Medulla oblongata (tissue), 1 donor: ENCODE data around the gene CCDC171.
"Not testable (repeated sequence)": the region's sequence is repeated elsewhere in the genome, so short reads cannot be mapped to it uniquely, and the experiment has no call there.

Source experiments
- DNase-seq: peaks from one replicate; pipeline ENCODE4 v3.0.0-alpha.2; 2015; ENCODE audit errors: extremely low spot score

The CCDC171 gene

DNA sequence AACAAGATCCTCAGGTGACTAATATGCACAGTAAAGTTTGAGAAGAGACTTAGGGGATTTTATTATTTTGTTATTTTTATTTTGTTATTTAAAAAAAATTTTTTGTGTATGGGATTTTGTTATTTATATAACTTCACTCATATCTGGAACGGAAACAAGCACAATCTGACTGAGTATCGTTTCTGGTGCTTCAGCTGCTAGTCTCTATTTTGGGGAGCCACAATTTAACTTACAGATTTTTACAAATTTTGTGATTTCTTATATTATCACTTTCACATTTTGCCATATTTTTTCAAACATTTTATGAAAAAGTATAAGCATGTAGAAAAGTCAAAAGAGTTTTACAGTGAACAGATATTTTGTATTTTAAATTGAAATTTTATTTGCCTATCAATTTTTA is 208.7 kb downstream of the CCDC171 start:
- DNase-seq, result no peak

DNA sequence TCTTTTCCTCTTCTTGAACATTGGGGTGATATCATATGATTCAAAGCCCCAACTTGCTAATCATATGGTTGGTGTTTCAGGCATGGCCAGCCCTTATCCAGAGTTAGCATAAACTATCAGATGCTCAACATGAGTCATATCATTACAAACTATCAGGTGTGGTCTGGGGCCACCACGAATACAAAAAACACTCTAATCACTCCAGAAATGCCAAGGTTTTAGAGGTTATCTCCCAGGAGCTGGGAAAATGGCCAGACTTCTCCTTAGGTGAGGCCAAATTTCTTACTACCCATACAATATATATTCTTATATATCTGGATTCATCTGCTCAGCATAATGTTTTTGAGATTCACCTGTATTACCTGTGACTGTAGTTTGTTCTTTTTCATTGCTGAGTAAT is 210.5 kb downstream of the CCDC171 start:
- no peak for DNase-seq

DNA sequence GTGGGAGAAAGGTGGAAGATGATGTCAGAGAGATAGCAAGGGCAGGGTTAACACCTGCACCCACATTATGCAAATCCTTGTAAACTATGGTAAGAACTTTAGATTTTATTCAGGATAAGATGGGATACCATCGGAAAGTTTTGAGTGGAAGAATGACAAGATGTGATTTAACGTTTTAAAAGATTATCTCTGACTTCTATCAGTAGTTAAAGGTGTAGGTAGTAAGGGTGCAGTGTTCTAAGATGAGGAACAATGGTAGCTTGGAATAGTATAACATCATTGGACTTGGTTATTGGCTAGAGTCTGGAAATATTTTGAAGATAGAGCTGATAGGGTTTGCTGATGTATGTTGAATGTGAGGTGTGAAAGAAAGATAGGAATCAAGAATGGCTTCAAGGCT is 211.3 kb downstream of the CCDC171 start:
- DNase-seq, result no peak

DNA sequence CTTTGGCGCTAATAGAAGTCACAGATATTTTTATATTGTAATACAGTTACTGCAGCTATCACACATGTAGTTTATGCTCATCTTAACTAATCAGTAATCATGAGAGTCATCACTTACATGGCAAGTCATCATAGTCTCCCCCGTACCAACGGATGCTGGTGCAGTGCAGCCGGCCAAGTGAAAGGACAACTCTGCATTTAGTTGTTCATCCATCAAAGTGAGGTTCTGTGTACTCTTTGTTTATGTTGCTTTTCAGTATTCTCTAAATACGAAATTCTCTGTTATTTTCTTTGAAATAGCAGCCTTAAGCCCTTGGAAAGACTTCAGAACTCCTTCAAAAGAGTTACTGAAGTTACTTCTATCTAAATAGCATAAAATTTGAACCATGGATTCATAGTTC is 216.7 kb downstream of the CCDC171 start:
- DNase-seq, result peak; percentile 7

DNA sequence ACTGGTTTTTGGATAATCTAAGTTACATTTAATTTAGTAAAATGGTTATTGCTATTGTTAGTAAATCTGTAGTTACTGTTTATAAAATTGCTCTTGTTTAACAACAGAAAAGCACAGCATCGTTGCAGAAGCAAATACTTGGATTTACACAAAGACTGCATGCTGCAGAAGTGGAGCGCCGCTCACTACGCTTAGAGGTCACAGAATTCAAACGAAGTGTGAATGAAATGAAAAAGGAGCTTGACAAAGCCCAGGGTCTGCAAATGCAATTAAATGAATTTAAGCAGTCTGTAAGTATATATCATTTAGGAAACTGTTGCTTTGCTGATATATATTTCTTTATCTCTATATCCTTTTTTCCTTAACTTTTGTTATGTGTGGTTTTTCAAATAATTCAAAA is 226.0 kb downstream of the CCDC171 start:
- no peak for DNase-seq

DNA sequence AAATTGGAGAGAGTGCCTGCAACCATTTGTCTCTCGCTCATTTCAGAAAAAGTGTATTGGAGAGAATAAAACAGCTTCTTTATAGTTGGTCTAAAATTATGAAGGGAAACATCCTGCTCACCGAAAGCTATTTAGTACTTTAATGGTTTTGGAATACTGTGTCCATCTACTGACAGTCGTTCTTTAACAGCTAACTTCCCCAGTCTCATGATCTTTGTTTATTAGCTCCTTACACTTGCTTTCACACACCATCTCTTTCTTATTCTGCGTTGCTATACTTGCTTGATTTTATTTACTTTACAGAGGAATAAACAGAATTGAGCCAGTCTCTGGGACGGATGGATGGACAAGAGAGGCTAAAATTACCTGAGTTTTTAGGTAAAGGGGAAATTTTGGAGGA is 229.3 kb downstream of the CCDC171 start:
- DNase-seq, result no peak

DNA sequence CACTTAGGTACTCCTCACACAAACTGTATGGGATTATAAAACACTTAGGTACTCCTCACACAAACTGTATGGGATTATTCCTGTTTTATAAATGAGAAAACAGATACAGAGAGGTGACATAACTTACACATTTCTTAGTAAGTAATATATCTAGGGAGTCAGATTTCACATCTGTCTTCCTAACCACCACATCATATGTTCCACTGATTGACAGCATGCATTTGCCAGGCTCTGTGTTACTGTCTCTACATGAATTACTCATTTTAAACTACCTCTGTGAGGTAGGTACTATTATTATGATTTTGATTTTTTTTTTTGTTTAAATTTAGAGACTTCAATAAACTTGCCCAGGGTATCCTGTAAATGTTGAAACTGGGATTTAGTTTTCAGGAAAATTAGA is 232.7 kb downstream of the CCDC171 start:
- DNase-seq, result no peak

DNA sequence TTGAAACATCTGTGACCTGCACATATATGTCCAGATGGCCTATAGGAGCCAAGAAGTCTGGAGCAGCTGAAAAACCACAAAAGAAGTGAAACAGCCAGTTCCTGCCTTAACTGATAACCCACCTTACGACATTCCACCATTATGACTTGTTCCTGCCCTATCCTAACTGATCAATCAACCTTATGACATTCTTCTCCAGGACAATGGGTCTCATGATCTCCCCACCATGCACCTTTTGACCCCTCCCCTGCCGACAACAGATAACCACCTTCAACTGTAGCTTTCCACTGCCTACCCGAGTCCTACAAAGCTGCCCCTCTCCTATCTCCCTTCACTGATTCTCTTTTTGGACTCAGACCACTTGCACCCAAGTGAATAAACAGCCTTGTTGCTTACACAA is 233.8 kb downstream of the CCDC171 start:
- no peak for DNase-seq

DNA sequence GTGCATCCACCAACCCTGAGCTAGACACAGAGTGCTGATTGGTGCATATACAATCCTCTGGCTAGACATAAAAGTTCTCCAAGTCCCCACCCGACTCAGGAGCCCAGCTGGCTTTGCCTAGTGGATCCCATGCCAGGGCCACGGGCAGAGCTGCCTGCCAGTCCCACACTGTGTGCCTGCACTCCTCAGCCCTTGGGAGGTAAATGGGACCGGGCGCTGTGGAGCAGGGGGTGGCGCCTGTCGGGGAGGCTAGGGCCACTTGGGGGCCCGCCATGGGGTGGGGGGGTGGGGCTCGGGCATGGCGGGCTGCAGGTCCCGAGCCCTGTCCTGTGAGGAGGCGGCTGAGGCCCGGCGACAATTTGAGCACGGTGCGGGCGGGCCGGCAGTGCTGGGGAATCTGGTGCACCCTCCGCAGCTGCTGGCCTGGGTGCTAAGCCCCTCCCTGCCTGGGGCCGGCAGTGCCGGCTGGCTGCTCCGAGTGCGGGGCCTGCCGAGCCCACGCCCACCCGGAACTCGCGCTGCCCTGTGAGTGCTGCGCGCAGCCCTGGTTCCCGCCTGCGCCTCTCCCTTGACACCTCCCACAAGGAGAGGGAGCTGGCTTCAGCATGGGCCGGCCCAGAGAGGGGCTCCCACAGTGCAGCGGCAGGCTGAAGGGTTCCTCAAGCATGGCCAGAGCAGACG is 257.5 kb downstream of the CCDC171 start:
- not testable (repeated sequence) for DNase-seq

DNA sequence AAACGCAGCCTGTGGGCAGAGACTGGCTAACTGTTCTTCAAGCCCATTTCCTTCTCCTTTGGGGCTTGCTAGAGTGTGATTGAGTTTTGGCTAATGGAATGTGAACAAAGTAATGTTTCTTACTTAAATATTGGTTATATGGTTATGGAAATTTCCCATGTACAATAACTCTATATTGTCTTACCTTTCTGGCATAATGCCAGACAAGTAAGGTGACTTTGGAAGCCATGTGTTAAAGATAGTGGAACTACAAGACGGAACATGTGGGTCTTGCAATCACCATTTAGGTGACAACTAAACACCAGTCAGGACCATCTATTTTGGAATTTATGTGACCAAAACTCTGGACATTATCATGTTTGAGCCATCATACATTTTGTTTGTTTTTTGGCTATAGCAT is 260.2 kb downstream of the CCDC171 start:
- no peak for DNase-seq

DNA sequence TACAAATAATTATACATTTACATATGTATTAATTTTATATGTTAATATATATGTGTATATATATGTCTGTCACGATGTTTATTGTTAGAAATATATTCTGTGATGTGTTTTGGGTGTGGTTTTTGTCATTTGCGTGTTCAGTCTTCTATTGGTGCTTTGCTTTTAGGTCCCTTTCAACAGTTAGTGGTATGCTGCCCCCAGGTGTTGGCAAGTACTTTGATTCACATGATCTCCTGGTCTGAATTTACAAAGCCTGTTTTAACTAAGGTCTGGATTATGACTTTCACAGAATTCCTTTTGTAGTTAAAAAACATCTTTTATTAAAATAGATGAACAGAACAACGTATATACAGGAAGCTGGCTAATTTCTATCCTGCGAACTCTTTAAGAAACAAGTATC is 271.5 kb downstream of the CCDC171 start:
- DNase-seq, result no peak

DNA sequence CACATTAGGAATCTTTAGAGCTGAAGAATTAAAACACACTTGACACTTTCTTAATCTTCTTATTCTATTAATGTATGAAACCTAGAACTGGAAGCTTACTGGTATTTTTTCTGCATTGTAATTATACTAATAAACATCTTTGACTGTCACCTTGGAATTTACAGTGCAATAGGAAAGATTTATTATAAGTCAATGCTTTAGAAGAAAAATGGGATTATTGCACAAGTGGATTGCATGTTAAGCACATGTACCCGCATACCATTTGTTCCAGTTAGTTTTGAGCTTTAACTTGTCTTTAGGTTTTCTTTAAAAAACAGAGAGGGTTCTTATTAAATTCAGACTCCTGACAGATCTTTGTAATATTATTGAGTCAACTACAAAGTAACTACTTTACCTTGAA is 278.5 kb downstream of the CCDC171 start:
- DNase-seq, result no peak

DNA sequence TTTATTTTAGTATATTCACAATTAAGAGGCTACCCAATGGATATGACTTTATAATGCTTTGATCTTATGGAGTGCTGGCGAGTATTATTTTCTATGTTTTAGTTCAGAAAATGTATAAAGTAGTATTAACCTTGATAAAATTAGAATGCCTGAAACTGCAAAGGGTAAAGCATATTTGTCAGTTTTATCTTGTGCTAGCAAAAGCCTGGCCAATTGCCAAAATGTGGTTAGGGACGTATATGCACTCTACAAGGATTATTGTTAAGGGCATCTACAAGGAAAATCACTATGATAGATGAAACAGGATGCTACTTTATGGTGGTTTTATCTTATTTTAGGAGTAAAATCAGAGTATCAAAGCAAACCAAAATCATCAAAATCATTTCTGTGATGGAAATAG is 281.7 kb downstream of the CCDC171 start:
- DNase-seq, result no peak

DNA sequence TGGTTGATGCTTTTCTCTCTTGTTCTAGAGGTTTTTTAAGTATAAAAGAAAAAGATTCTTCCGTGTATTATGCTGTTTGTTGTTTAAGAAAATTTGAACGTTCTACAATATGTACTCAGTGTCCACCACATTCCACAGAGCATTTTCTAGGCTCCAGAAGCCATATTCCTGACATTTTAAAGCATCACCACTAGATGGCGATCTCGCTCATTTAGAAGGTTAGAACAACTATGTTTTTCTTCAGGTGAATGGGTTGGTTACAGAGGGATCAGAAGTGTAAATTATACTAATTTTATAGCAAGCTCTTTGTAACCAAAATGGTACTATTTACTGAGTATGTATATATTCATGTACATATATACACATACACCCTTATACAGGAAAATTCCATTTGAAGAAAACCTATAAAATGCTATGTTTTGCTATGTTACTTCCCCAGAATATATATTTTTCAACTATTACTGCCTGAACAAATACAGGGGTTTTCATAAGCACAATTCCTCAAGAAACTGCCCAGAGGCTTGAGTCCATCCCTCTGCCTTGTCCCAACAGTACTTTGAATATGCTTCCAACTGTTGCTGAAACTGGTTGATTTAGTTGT is 284.3 kb downstream of the CCDC171 start:
- DNase-seq, result peak; percentile 68

DNA sequence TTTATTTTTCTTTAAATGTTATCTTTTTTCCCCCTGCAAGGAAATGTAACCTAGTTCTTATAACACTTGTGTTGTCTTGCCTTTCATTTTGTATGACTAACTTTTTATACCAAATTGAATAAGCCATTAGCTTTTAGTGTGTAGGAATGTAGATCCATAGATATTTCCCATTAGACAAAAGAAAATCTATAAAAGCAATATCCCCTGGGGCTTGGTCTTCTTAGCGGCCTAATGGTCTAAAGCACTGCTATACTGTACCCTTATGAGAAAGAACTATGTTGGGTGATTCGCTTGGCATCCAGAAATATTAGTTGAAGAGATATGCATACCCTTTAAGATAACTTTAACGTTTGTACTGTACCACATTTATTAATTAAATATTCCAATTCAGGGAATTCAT is 289.2 kb downstream of the CCDC171 start:
- no peak for DNase-seq

DNA sequence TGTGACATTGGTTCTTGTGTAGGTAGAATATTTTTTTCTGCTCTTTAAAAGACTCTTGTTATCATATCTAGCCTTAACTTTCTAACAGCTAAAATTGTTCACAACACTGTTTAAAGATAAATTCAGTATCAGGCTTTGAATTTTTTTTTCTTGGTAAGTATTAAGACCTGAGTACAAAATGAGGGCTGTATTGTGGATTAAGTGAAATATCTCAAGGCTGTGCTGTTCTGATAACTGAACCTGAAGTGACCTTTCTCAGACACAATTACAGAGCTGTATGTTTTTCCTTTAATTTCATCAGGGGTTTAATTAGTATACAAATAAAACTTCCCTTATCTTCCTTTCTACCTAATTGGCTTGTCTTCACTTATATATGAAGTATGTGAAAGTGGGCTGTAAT is 290.5 kb downstream of the CCDC171 start:
- no peak for DNase-seq

DNA sequence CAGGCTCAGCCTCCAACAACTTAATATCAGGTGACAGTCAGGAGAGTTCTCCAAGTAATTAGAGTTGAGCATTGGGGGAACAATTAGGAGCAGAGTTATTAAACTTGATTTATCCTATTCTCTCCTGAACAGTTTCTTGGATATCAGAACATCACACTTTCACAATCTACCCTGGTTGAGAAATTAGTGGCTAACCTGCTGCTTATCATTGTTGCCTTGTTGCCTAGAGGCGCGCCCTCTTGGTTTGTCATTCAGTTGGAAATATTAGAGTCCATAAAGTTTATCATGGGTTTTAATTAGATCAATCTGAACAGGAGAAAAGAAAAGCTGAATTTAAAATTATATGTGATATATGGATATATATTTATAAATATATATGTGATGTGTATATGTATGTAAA is 291.1 kb downstream of the CCDC171 start:
- no peak for DNase-seq

DNA sequence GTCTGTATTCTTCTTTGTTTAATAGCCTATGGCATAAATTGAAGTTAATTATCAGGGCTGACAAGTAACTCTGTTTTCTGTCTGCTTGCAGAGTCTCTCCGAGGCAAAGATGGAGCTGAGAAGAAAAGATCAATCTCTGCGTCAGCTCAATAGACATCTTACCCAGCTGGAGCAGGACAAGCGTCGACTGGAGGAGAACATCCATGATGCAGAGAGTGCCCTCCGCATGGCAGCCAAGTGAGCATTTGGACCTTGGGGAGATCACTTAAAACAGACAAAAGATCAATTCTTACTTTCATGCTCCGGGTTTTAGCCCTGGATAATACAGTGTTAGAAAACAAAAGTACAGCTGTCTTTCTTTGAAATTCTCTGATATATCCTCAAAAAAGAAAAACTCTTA is 293.8 kb downstream of the CCDC171 start:
- DNase-seq, result no peak

DNA sequence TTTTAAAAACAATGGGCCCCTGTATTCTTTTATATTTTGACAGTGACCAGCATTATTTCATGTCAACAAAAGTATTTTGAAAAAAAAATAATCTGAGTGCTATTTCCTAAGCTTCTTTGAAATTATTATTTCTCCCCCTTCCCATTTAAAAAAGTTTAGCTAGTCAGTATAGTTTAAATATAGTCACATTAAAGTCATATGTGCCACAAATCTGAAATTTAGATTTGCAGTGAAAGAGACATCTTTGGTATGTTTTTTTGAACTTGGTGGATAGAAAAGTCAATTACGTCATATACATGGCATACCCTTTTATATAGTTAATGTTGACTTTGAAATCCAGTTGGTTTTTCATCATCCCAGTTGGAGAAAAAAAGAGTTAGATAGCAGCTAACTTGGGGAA is 297.0 kb downstream of the CCDC171 start:
- no peak for DNase-seq

DNA sequence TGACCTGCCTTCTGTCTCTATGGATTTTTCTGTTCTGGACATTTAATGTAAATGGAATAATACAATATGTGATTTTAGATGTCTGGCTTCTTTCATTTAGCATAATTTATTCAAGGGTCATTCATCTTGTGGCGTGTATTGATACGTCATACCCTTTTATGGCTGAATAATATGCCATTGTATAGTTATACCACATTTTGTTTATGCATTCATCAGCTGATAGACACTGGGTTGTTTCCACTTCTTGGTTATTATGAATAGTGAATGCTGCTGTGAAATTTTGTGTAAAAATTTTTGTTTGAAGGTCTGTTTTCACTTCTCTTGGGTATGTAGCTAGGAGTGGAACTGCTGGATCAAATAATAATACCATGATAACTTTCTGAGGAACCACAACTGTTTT is 298.9 kb downstream of the CCDC171 start:
- no peak for DNase-seq

DNA sequence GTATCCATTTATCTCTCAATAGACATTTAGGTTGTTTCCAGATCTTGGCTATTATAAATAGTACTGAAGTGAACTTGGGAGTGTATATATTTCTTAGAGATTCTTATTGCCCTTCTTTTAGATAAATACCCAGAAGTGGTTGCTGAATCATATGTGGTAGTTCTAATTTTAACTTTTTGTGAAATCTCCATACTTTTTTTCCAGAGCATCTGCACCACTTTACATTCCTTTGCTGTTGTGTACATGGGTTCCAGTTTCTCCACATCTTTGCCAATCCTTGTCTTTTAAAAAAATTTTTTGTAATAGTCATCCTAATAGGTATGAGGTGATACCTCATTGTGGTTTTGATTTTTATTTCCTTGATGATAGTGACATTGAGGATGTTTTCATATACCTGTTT is 303.7 kb downstream of the CCDC171 start:
- no peak for DNase-seq

DNA sequence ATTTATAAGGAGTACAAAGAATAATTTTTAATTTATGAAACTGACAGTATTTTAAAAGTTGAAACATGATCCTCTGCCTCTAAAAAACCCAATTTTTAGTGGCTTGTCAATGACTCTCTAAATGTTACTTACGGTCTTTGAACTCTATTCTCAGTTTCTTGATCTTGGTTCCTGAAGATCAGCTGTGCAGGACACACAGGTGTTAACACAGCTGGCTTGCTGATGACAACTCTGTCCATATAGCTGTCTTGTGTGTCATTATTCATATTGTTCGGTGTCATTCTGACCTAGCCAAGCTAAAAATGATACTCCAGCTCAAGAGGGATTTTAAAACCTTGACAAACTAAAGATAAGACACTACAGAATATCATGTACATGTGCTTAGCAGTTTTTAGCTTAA is 314.5 kb downstream of the CCDC171 start:
- no peak for DNase-seq

DNA sequence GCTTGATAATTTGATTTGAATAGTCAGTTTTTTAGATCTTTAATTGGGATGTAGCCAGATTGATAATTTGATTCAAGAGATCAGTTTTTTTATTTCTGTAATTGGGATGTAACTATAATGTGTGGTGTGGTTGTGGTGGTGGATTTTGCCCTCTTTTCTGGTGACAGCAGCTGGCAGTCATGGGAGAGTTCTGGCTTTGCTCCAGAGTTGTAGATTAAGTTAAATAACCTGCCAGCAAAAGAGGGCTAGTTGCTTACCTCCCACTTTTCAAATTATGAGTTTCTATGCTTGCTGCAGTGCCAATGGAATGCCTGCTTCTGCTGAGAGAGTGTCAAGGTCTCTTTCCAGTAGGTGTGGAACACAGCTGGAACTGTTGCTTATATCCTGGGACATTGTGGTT is 315.1 kb downstream of the CCDC171 start:
- DNase-seq, result no peak

DNA sequence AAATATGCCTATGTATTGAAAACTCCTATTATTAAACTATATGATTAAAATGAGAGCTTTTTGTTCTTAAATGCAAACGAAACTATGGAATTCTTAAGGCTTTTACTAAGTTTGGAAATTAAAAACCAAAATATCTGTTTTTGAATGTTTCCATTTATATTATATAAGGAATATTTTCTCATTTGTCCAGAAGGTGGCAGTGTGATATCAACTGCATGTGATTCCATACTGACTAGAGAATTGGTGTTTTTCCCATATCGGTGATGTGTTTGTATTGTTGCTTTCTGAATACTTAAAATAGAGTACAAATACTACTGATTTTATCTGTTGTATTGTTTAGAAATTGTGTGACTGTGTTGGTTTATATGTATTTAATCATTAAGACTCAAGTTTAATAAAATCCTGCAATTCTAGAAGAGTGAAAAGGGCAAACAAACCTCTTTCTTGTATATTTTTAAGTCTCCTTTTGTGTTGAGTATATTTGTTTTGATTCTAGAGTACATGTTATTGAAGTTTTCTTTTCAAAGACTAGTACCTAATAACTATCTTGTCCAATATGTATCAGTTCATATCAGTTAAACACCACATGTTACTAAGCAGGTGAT is 320.8 kb downstream of the CCDC171 start:
- peak; percentile 78 for DNase-seq
